Activated naive CD4-positive, alpha-beta T cell (primary cell): Measurements from ENCODE around the gene SKAP1.
"Not testable (repeated sequence)": the region's sequence is repeated elsewhere in the genome, so short reads cannot be mapped to it uniquely, and the experiment has no call there.

Source experiments
- DNase-seq, 4 experiments: peaks; one replicate each; lab custom pipeline; 2025; lab: John Stamatoyannopoulos, UW

SKAP1 gene

GRCh38 chr17:48317732-48318131 lies 112.3 kb downstream of the SKAP1 start:
- no peak for DNase-seq

GRCh38 chr17:48314716-48315115 lies 115.3 kb downstream of the SKAP1 start:
- DNase-seq = no peak

- DNase-seq = no peak
Observed at GRCh38 chr17:48313096-48313755, 116.8 kb downstream of the SKAP1 start.

GRCh38 chr17:48311324-48311723 lies 118.7 kb downstream of the SKAP1 start:
- DNase-seq = no peak

GRCh38 chr17:48310748-48311213 lies 119.2 kb downstream of the SKAP1 start:
- no peak for DNase-seq

- DNase-seq = no peak
Observed at GRCh38 chr17:48308581-48308980, 121.4 kb downstream of the SKAP1 start.

GRCh38 chr17:48307814-48308411 lies 122.1 kb downstream of the SKAP1 start:
- DNase-seq = peak in 1 of 4 experiments; percentile 12

GRCh38 chr17:48307255-48307654 lies 122.8 kb downstream of the SKAP1 start:
- no peak for DNase-seq

GRCh38 chr17:48301002-48301401 lies 129.0 kb downstream of the SKAP1 start:
- no peak for DNase-seq

GRCh38 chr17:48299760-48300159 lies 130.3 kb downstream of the SKAP1 start:
- no peak for DNase-seq

- no peak for DNase-seq
Observed at GRCh38 chr17:48297825-48298224, 132.2 kb downstream of the SKAP1 start.

- no peak for DNase-seq
Observed at GRCh38 chr17:48296453-48296852, 133.6 kb downstream of the SKAP1 start.

GRCh38 chr17:48295362-48296288 lies 134.4 kb downstream of the SKAP1 start:
- no peak for DNase-seq

- DNase-seq = no peak
Observed at GRCh38 chr17:48294806-48295361, 135.1 kb downstream of the SKAP1 start.

GRCh38 chr17:48294020-48294805 lies 135.8 kb downstream of the SKAP1 start:
- no peak for DNase-seq

GRCh38 chr17:48293319-48294019 lies 136.5 kb downstream of the SKAP1 start:
- DNase-seq = no peak

- no peak for DNase-seq
Observed at GRCh38 chr17:48290378-48290777, 139.6 kb downstream of the SKAP1 start.

- DNase-seq = not testable (repeated sequence)
Observed at GRCh38 chr17:48286917-48287316, 143.1 kb downstream of the SKAP1 start.

GRCh38 chr17:48285614-48286013 lies 144.4 kb downstream of the SKAP1 start:
- no peak for DNase-seq

- DNase-seq = no peak
Observed at GRCh38 chr17:48283907-48284306, 146.1 kb downstream of the SKAP1 start.

GRCh38 chr17:48283411-48283810 lies 146.6 kb downstream of the SKAP1 start:
- no peak for DNase-seq
